ENCODE measurements around the gene CABP1. TPM values are rescaled to one million over a fixed set of nuclear protein-coding genes. Genes with fewer than 3 reads are reported as not detected.

CABP1 gene
- total RNA-seq, 6 experiments from 2014 or later = 0.09 to 2.2 (median 1.4) TPM

DNA sequence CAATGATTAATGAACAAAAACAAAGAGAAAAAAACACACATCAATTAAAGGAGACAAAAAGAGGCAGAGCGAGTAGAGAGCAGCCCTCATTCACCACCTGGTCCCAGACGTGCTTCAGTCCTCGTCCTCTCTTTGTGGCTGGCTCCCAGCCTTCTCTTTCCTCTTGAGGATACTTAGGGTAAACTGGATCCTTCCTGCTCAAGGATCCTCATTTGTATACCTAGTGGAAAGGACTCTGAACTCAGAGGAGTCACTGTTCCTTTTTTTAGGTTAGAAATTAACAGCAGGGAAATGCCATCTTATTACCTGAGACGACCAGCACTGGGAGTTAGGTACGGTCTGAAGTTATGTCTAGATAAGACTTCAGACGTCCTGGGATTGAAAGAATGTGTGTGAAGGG is 56.2 kb downstream of the CABP1 start:
- no peak overlapping the region for H3K27ac Mint-ChIP-seq
- H3K27me3 Mint-ChIP-seq (ENCODE audit: insufficient read depth) = no peaks in the 10 kb centered on the region; the same call in 1 of the 2 replicates
- H3K4me1 Mint-ChIP-seq (ENCODE audit: low read depth) = peaks cover 18% of the 10 kb centered on the region
- H3K9me3 Mint-ChIP-seq = no peaks in the 10 kb centered on the region
- H3K4me3 Mint-ChIP-seq = no peak overlapping the region
- DNase-seq = no peak
- TF ChIP-seq, protein P1, sequence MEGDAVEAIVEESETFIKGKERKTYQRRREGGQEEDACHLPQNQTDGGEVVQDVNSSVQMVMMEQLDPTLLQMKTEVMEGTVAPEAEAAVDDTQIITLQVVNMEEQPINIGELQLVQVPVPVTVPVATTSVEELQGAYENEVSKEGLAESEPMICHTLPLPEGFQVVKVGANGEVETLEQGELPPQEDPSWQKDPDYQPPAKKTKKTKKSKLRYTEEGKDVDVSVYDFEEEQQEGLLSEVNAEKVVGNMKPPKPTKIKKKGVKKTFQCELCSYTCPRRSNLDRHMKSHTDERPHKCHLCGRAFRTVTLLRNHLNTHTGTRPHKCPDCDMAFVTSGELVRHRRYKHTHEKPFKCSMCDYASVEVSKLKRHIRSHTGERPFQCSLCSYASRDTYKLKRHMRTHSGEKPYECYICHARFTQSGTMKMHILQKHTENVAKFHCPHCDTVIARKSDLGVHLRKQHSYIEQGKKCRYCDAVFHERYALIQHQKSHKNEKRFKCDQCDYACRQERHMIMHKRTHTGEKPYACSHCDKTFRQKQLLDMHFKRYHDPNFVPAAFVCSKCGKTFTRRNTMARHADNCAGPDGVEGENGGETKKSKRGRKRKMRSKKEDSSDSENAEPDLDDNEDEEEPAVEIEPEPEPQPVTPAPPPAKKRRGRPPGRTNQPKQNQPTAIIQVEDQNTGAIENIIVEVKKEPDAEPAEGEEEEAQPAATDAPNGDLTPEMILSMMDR (IDR thresholded peaks at IDR 0.05) = no peak
- peaks cover 50% of the 10 kb centered on the region for H3K36me3 Mint-ChIP-seq (ENCODE audit: low read depth)

DNA sequence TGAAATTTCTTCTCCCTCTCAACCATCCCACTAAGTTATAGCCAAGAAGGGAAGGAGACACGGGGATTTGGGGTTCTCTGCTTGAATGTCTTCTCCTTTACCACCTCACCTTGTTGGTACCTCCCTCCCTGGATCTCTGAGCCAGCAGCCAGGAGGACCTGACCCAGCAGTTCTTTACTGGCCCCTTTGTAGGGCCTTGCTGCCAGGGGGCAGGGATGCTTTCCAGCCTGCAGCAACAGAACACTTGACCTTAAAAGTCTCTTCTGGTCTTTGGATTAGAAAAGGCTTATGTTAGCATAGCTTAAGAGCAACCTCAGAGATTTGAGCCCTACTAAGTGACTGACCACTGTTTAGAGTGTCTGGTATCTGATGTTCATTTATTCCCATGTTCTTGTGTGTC is 56.9 kb downstream of the CABP1 start:
- Mint-ChIP-seq H3K4me1 (ENCODE audit: low read depth) (peaks cover 12% of the 10 kb centered on the region), H3K27ac (no peak overlapping the region), H3K36me3 (ENCODE audit: low read depth) (peaks cover 53% of the 10 kb centered on the region), H3K27me3 (ENCODE audit: insufficient read depth) (no peaks in the 10 kb centered on the region; the same call in 1 of the 2 replicates), H3K4me3 (no peak overlapping the region), H3K9me3 (no peaks in the 10 kb centered on the region)
- TF ChIP-seq, protein P1 (IDR thresholded peaks at IDR 0.05) = no peak
- DNase-seq = no peak

DNA sequence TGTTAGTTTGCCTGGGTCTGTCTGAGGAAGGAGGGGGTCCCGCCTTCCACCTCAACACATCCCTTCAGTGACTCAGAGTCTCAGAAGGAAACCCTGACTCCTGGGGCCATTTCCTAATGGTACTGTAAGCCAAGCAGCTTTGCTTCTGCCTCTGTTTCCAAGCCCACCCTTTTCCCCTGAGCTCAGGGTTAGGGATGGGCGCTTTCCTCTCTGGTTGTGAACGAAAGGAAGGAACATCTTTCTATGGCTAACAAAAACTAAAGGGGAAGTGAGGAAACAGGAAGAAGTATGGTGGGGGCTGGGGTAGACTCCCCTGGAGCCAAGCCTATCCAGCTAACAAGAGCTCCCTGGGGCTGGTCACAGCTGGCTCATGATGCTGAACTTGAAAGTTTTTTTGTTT is 58.2 kb downstream of the CABP1 start:
- no peaks in the 10 kb centered on the region for H3K9me3 Mint-ChIP-seq
- TF ChIP-seq, protein P1 (IDR thresholded peaks at IDR 0.05) = no peak
- no peaks in the 10 kb centered on the region; the same call in 1 of the 2 replicates for H3K27me3 Mint-ChIP-seq (ENCODE audit: insufficient read depth)
- peaks cover 53% of the 10 kb centered on the region for H3K36me3 Mint-ChIP-seq (ENCODE audit: low read depth)
- no peak overlapping the region for H3K4me3 Mint-ChIP-seq
- no peak for DNase-seq
- no peak overlapping the region for H3K27ac Mint-ChIP-seq
- H3K4me1 Mint-ChIP-seq (ENCODE audit: low read depth) = no peaks in the 10 kb centered on the region

DNA sequence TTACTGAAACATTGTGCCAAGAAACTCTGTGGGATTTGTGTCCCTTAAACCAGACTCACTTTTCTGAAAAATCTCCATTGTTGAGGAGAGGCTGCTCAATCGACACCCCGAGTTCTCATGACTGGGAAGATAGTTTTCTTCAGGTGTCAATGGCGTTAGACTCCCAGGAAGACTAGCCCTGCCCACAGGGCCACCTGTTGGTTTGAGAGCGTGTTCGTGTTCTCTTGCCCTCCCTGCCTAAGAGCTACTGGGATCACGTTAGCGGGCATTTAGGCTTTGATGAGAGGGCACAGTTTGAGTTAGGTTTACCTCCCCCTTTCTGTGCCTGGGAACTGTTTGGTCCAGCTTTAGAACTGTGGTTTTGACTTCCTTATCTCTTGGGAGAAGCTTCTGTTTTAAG is 59.1 kb downstream of the CABP1 start:
- Mint-ChIP-seq H3K4me3 (no peak overlapping the region), H3K4me1 (ENCODE audit: low read depth) (no peaks in the 10 kb centered on the region), H3K36me3 (ENCODE audit: low read depth) (peaks cover 47% of the 10 kb centered on the region), H3K27me3 (ENCODE audit: insufficient read depth) (no peaks in the 10 kb centered on the region; the same call in 1 of the 2 replicates), H3K27ac (no peak overlapping the region), H3K9me3 (no peaks in the 10 kb centered on the region)
- no peak for DNase-seq
- TF ChIP-seq, protein P1 (IDR thresholded peaks at IDR 0.05) = no peak

DNA sequence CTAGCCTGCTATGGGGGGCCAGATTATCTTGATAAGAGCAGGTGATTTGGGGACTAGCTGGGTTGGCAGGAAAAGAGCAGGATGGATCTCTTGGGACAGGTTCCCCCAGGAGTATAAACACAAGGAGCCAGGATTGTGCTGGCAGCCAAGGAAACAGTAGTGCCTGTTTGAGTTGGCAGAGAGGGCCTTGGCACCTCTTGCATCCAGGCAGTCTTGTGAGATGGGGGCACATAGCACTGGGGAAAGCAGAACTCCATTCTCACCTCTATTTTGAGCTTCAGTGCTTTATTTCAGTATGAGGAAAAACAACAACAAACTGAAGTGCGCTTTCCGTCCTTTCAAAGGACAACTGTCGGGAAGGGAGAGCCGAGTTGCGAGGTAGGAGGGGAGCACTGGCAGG is 60.5 kb downstream of the CABP1 start:
- H3K4me1 Mint-ChIP-seq (ENCODE audit: low read depth) = peaks cover under 1% of the 10 kb centered on the region
- no peak for DNase-seq
- no peaks in the 10 kb centered on the region; the same call in 1 of the 2 replicates for H3K27me3 Mint-ChIP-seq (ENCODE audit: insufficient read depth)
- H3K27ac Mint-ChIP-seq = no peak overlapping the region
- H3K9me3 Mint-ChIP-seq = no peaks in the 10 kb centered on the region
- H3K4me3 Mint-ChIP-seq = no peak overlapping the region
- TF ChIP-seq, protein P1 (IDR thresholded peaks at IDR 0.05) = no peak
- peaks cover 35% of the 10 kb centered on the region for H3K36me3 Mint-ChIP-seq (ENCODE audit: low read depth)

DNA sequence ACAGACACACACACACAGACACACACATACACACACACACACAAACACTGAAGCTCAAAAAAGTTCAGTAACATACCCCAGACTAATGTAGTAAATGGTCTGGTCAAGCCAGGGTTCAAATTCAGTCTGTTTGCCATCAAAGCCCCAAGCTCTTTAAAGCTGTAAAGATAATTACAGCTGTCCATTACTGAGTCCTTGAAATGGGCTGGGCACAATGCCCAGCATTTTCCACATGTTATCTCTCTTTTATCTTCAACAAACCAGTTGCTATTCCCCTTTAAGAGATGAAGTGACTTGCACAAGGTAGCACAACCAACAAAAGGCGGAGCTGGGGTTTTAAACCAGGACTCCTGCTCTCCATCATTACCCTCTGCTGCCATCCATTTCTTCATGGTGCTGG is 62.2 kb downstream of the CABP1 start:
- peaks cover 21% of the 10 kb centered on the region; the same call in 1 of the 2 replicates for H3K36me3 Mint-ChIP-seq (ENCODE audit: low read depth)
- H3K9me3 Mint-ChIP-seq = no peaks in the 10 kb centered on the region
- H3K27ac Mint-ChIP-seq = no peak overlapping the region
- H3K4me1 Mint-ChIP-seq (ENCODE audit: low read depth) = peaks cover 6% of the 10 kb centered on the region
- no peak overlapping the region for H3K4me3 Mint-ChIP-seq
- H3K27me3 Mint-ChIP-seq (ENCODE audit: insufficient read depth) = no peaks in the 10 kb centered on the region; the same call in 1 of the 2 replicates
- no peak for DNase-seq
- TF ChIP-seq, protein P1 (IDR thresholded peaks at IDR 0.05) = no peak
